Measurements from ENCODE around the gene ATP1B1. TPM values are rescaled to one million over a fixed set of nuclear protein-coding genes. Genes with fewer than 3 reads are reported as not detected.

ATP1B1 gene
- total RNA-seq, 1 experiment from 2014 or later = 86.4 TPM

Small RNA genes within 50 kb of the gene (small RNA-seq; reads per million reads assigned to genes)
- gene RNA5SP66 = not detected
